EH (cell line): ENCODE results near the gene FAM193A.
"Not testable (repeated sequence)": the region's sequence is repeated elsewhere in the genome, so short reads cannot be mapped to it uniquely, and the experiment has no call there.

Source experiments
- DNase-seq: peaks from one replicate; pipeline ENCODE4 v3.0.0-alpha.2; 2015; ENCODE audit warnings: low read depth

FAM193A gene

GRCh38 chr4:2536193-2537010 lies at the start of gene FAM193A:
Gene FAM193A (plus strand): TSS chr4:2536647. CDS start chr4:2536916, 269 bp downstream.
- DNase-seq = peak; percentile 100

DNA sequence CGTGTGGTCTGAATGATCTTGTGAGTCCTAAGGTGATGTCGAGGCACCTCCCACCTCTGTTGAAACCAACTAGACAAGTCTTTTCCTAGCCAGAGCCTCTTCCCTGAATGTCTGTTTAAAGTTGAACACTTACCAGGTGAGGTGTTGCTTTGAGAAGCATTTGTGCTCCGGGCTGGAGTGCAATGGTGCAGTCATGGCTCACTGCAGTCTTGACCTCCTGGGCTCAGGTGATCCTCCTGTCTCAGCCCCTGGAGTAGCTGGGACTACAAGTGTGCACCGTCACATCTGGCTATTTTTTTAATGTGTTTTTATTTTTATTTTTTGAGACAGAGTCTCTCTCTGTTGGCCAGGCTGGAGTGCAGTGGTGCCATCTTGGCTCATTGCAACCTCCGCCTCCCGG lies 49.5 kb upstream of the FAM193A start:
- no peak for DNase-seq

GRCh38 chr4:2487632-2488031 lies 48.8 kb upstream of the FAM193A start:
- DNase-seq = no peak

- no peak for DNase-seq
These were observed 47.2 kb upstream of the FAM193A start for GRCh38 chr4:2489081-2489805.

- no peak for DNase-seq
These were observed 46.5 kb upstream of the FAM193A start for GRCh38 chr4:2489841-2490552.

- no peak for DNase-seq
These were observed 43.5 kb upstream of the FAM193A start for GRCh38 chr4:2492970-2493369.

DNA sequence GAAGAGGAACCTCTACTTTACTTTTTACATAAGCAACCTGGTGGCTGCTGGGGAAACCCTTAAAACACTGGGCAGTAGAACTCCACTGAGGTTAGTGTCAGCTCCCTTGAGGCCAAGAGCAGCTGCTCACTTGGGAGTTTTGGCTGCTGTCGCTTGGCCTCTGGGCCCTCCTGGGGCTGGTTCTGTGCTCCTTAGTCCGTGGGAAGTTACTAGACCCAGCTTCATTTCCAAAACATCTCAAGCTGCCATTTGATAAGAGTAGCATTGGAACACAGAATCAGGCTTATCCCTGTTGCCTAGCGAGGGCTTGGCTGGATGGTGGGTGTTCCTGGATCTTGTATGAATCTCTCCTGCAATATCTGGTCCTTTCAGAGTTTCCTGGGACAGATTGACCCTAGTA lies 41.5 kb upstream of the FAM193A start:
- DNase-seq = no peak

DNA sequence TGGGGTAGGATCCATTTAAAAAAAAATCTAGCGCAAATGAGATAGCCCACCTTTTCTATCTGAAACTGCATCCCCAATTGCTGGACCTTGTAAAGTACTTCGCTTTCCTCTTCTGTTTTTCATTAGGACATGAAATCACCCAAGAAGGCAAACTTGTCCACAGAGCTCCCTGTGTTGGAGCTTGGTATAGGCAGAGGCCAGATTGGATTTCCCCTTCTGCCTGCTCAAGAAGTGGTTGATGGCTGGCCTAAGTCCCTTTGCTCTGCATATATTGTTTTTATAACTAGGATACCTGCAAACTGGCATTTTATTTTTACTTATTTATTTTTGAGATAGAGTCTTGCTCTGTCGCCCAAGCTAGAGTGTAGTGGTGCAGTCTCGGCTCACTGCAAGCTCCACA lies 39.1 kb upstream of the FAM193A start:
- no peak for DNase-seq

DNA sequence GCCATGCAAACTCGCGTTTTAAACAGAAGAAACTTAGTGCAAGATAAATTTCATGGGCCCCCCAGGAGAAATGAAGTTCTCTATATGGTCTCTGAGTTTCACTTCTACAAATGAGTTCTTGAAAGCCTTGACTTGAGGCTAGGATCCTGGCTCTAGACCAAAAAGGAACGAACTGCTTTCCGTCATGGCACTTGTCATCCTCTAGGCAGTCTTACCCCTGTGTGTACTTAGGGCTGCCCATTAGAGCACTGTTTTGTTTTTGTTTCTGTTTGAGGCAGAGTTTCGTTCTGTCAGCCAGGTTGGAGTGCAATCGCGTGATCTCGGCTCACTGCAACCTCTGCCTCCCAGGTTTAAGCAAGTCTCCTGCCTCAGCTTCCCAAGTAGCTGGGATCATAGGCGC lies 38.5 kb upstream of the FAM193A start:
- no peak for DNase-seq

- DNase-seq = no peak
These were observed 35.9 kb upstream of the FAM193A start for GRCh38 chr4:2500547-2500946.

DNA sequence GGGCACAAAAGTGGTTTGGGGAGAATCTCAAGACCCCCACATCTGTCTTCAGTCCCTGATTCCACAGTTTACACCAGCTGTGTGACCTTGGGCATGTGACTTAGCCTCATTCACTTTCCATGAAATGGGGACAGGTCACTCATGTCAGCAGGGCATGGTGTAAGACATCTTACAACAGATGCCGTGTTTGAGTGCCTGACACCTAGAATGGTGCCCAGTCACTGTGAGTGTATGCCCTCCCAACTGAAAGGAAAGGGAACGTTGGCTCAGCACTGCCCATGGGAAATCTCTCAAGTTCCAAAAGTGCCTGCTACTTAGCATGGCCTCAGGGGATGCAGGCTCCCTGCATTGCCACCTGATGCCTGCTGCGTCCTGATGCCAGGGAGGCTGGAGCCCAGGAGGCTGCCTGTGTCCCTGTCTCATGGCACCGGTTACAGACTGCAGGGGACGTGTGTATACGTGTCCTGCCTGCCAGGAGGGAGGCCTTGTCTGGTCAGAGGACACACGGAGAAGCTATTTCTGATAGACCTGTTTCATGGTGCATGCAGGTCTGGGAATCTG lies 35.3 kb upstream of the FAM193A start:
- DNase-seq = no peak

GRCh38 chr4:2503809-2504208 lies 32.6 kb upstream of the FAM193A start:
- DNase-seq = no peak

- DNase-seq = no peak
These were observed 29.2 kb upstream of the FAM193A start for GRCh38 chr4:2507259-2507658.

- no peak for DNase-seq
These were observed 28.6 kb upstream of the FAM193A start for GRCh38 chr4:2507855-2508254.

DNA sequence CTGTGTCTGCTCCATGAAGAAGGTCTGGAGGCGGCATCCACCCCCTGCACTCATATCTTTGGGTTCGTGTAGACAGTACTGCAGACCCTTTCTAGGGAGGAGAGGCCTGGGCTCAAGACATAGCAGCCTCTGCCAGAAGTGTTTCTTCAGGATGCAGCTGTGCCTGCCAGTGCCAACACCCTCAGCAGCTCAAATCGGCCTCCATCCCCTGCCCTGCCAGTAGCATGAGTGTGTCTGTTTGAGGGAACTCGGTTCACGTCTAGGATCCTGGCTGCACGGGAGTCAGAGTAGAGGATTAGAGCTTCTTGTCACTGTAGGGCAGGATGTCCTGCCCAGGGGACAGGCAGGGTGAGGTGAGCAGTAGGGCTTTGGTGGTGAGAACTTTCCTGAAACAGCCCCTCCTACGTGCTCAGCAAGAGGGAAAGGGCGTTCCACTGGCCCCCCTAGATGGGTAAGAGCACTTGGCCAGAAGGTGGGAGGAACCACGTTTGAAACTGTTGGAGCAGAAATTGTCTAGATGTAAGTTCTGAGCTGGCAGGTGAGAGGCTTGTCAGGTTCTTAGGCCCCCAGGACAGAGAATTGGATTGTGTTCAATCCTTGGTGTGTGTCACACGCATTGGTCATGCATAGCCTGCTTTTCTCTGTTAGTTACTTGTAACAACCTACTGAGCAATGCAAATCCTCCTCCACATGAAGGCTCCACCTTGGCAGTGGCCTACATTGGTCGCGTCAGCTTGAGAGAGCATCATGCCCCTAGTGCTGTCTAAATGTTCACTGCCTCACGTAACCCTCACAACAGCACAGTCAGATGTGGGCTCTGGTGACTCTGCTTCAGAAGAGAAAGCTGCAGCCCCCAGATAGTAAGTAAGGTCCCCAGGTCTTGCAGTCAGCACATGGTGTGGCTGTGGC lies 25.8 kb upstream of the FAM193A start:
- DNase-seq = no peak

DNA sequence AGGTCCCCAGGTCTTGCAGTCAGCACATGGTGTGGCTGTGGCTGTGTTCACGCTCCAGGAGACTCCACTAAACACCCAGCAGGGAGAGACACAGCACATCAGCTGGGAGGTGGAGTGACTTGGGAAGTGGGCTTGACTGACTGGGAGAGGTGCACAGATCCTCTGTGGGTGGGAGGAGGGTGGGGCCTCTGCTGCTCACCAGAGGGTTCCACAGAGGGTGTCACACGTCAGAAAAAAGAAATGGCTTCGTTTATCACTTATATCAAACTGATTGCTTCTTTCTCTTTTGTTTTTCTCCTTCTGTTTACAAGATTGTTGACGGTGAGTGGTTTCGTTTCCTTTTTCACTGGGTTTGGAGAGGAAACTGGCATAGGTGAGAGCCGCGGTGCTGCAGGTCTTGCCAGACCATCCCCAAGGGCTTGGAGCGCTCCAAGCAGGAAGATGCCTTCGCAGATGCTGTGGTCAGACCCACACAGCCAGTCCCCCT lies 24.8 kb upstream of the FAM193A start:
- no peak for DNase-seq

DNA sequence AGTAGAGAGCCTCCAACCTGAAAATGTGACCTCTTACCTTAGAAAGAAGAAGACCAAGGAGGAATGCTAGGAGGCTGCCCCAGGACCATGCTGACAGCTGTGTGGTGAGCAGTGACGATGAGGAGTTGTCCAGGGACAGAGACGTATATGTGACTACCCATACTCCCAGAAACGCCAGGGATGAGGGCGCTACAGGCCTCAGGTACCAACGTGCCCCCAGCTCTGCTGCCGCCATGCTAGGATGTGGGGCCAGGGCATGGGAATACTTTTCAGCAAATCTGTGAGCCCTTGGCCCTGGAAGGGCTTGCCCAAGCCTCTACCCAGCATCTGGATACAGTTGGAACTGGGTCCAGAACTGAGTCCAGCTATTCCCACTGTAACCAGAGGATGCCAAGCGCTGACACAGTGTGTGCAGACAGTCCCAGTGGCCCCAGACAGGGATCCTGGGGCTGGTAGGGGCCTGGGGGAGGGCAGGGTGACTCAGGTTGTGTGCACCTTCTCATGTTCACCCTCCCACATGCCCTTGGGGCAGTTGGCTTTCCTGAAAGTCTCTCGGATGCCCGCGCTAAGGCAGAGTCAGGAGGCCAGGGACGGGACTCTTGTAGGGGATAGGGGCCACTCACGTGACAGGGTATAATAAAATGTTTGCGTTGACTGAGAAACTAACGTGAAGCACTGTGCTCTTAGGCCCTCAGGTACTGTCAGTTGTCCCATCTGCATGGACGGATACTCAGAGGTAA lies 23.9 kb upstream of the FAM193A start:
- no peak for DNase-seq

DNA sequence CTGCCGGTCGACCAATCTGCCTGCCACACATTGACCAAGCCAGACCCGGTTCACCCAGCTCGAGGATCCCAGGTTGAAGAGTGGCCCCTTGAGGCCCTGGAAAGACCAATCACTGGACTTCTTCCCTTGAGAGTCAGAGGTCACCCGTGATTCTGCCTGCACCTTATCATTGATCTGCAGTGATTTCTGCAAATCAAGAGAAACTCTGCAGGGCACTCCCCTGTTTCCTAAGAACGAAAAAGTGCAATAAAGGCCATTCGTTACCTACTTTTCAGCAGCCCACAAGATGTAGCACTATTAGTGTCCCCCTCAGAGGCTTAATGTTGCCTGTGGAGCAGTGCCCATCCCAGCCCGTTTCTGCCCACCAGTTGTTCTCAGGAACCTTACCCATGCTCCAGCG lies 22.3 kb upstream of the FAM193A start:
- DNase-seq = not testable (repeated sequence)

GRCh38 chr4:2514944-2515343 lies 21.5 kb upstream of the FAM193A start:
- DNase-seq = not testable (repeated sequence)

- no peak for DNase-seq
These were observed 20.5 kb upstream of the FAM193A start for GRCh38 chr4:2515830-2516550.
